ENCODE measurements around the gene THG1L.

The THG1L gene

DNA sequence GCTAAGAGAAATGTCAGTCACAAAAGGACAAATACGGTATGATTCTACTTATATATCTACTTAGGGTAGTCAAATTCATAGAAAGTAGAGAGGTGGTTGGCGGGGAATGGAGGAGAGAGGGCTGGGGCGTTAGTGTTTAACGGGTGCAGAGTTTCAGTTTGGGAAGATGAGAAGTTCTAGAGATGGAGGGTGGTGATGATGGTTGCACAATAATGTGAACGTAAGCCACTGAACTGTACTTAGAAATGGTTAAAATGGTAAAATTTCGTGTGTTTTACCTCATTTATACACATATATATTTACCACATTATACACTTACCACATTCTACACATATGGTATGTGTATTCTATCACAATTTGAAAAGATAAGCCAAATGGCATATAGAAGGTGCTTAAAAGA is 48.0 kb downstream of the THG1L start:
- no peaks in the 10 kb centered on the region for H3K4me1 ChIP-seq (ENCODE audit: control insufficient read depth, insufficient read depth, low read length)
- H3K27ac ChIP-seq (ENCODE audit: low read length), result no peak overlapping the region
- no peaks in the 10 kb centered on the region for H3K9me3 ChIP-seq (ENCODE audit: control insufficient read depth, insufficient read depth, low read length)
- WGBS (ENCODE audit: insufficient coverage, insufficient read length), result 100% methylated on average over 3 of the region's 6 CpGs
- no peak overlapping the region for H3K4me3 ChIP-seq (ENCODE audit: low read length)
- no peaks in the 10 kb centered on the region for H3K36me3 ChIP-seq (ENCODE audit: control insufficient read depth, insufficient read depth, low read length)
- no peak for DNase-seq (ENCODE audit: low read depth, low spot score)
- H3K27me3 ChIP-seq (ENCODE audit: control insufficient read depth, insufficient read depth, low read length), result no peaks in the 10 kb centered on the region

DNA sequence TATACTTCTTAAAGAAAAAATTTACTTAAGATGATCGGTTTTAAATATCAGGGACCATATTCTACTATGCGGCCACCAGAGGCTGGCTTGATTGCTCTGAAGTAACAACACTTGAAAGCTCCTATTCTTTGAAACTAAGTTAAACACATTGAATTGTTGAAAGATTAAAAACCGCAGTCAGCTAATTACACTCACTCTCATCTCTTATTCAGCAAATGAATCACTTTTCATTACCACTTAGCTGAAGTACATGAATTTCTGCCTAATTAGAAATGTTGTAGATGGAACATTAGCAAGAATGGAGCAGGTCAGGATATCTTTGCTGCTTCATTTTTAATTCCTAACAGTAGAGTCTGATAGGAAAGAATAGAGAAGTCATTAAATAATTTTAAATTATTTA is 54.6 kb downstream of the THG1L start:
- H3K27me3 ChIP-seq (ENCODE audit: control insufficient read depth, insufficient read depth, low read length), result no peaks in the 10 kb centered on the region
- no peaks in the 10 kb centered on the region for H3K4me1 ChIP-seq (ENCODE audit: control insufficient read depth, insufficient read depth, low read length)
- peaks cover 3% of the 10 kb centered on the region; the same call in 1 of the 2 replicates for H3K36me3 ChIP-seq (ENCODE audit: control insufficient read depth, insufficient read depth, low read length)
- H3K9me3 ChIP-seq (ENCODE audit: control insufficient read depth, insufficient read depth, low read length), result no peaks in the 10 kb centered on the region
- no CpG with 5 or more reads among the region's 3 CpGs for WGBS (ENCODE audit: insufficient coverage, insufficient read length)
- H3K27ac ChIP-seq (ENCODE audit: low read length), result no peak overlapping the region
- no peak overlapping the region for H3K4me3 ChIP-seq (ENCODE audit: low read length)
- no peak for DNase-seq (ENCODE audit: low read depth, low spot score)
